HepG2 (cell line): ENCODE results near the gene RBM45. TPM values are rescaled to one million over a fixed set of nuclear protein-coding genes. Genes with fewer than 3 reads are reported as not detected.

ENCODE experiments used
- CC2D1A ChIP-seq: sonication (generic); formaldehyde crosslinking; IDR thresholded peaks from 2 replicates; pipeline ENCODE4 v1.8.1; 2023; ENCODE audit warnings: mild to moderate bottlenecking, missing genetic modification reagents
- CEBPB ChIP-seq: IDR thresholded peaks from 2 replicates; pipeline ENCODE4 v1.6.1; 2011; ENCODE audit warnings: low read depth, low read length, improper control_type of control experiment, borderline replicate concordance
- GLI4 ChIP-seq: sonication (generic); formaldehyde crosslinking; IDR thresholded peaks from 2 replicates; pipeline ENCODE4 v1.5.1; 2020; ENCODE audit warnings: missing genetic modification reagents, mild to moderate bottlenecking, moderate library complexity, borderline replicate concordance
- ISL2 ChIP-seq: sonication (generic); formaldehyde crosslinking; IDR thresholded peaks from 2 replicates; pipeline ENCODE4 v1.5.0; 2020; ENCODE audit warnings: missing genetic modification reagents
- MYC ChIP-seq: sonication (generic); formaldehyde crosslinking; IDR thresholded peaks from 2 replicates; pipeline ENCODE4 v1.9.0; 2021; ENCODE audit warnings: missing genetic modification reagents, borderline replicate concordance
- SIX4 ChIP-seq: sonication (generic); formaldehyde crosslinking; IDR thresholded peaks from 2 replicates; pipeline ENCODE4 v1.4.0; 2020; ENCODE audit warnings: missing genetic modification reagents
- TARDBP ChIP-seq: sonication (generic); formaldehyde crosslinking; IDR thresholded peaks from 2 replicates; pipeline ENCODE4 v1.8.0; 2022; ENCODE audit warnings: mild to moderate bottlenecking, missing genetic modification reagents
- USF2 ChIP-seq, 2 experiments: sonication (generic) in 1 of 2; formaldehyde crosslinking in 1 of 2; IDR thresholded peaks; 2 replicates each; pipeline versions ENCODE4 v1.5.1 to v1.6.1; 2011 to 2020; ENCODE audit warnings: borderline replicate concordance in 1 of 2, low read depth in 1 of 2, low read length in 1 of 2, mild to moderate bottlenecking in 1 of 2, missing genetic modification reagents in 1 of 2, moderate library complexity in 1 of 2
- ZNF383 ChIP-seq: sonication (generic); formaldehyde crosslinking; IDR thresholded peaks from 2 replicates; pipeline ENCODE4 v1.4.0; 2020; ENCODE audit warnings: missing genetic modification reagents, mild to moderate bottlenecking, borderline replicate concordance
- ZNF496 ChIP-seq: sonication (generic); formaldehyde crosslinking; IDR thresholded peaks from 2 replicates; pipeline ENCODE4 v1.8.1; 2023; ENCODE audit warnings: mild to moderate bottlenecking, moderate library complexity, missing genetic modification reagents; ENCODE audit not compliant: insufficient replicate concordance
- ZNF775 ChIP-seq: sonication (generic); formaldehyde crosslinking; IDR thresholded peaks from 2 replicates; pipeline ENCODE4 v1.4.0; 2020; ENCODE audit warnings: missing genetic modification reagents, mild to moderate bottlenecking, moderate library complexity, borderline replicate concordance
- polyA plus RNA-seq, 8 experiments: library from polyadenylated mRNA; depleted of rRNA in 3 of 8; stranded (reverse) in 7 of 8; unstranded in 1 of 8; fragments of >200 nt; fragmentation: Illumina TruSeq in 4 of 8; extraction: Trizol in 4 of 8; gene quantifications; 2 replicates each; pipeline versions ENCODE4 v1.2.1 to v1.2.3, GENCODE V29; 2011 to 2016; ENCODE audit warnings: low read depth in 4 of 8, missing spikeins in 1 of 8, mixed read lengths in 1 of 8; ENCODE audit not compliant: insufficient read depth in 1 of 8
- total RNA-seq, 5 experiments: library from RNA; depleted of rRNA; stranded (reverse); fragments of >200 nt; fragmentation: Illumina TruSeq; extraction: Trizol; gene quantifications; 2 replicates each; pipeline ENCODE4 v1.2.3, GENCODE V29; 2016; ENCODE audit warnings: low read depth in 1 of 5
- TF ChIP-seq, protein P1 (sequence below), 2 experiments: IDR thresholded peaks; 2 replicates each; pipeline ENCODE4 v1.6.1; 2011 to 2012; ENCODE audit warnings: low read length in 2 of 2, borderline replicate concordance in 1 of 2, low read depth in 1 of 2, mild to moderate bottlenecking in 1 of 2, moderate library complexity in 1 of 2
- TF ChIP-seq, protein P2 (sequence below): sonication (generic); formaldehyde crosslinking; IDR thresholded peaks from 2 replicates; pipeline ENCODE4 v1.5.0; 2020; ENCODE audit warnings: missing genetic modification reagents, mild to moderate bottlenecking, borderline replicate concordance
- TF ChIP-seq, protein P3 (sequence below): sonication (generic); formaldehyde crosslinking; IDR thresholded peaks from 2 replicates; pipeline ENCODE4 v1.4.0; 2020; ENCODE audit warnings: mild to moderate bottlenecking, missing genetic modification reagents, borderline replicate concordance

Gene RBM45
- total and polyA plus RNA-seq, 2 of the 13 experiments (the other 11 are each of a cell fraction or from before 2014, with no cell fraction given): 5.7 to 25.2 TPM

- TF ChIP-seq, protein P1, sequence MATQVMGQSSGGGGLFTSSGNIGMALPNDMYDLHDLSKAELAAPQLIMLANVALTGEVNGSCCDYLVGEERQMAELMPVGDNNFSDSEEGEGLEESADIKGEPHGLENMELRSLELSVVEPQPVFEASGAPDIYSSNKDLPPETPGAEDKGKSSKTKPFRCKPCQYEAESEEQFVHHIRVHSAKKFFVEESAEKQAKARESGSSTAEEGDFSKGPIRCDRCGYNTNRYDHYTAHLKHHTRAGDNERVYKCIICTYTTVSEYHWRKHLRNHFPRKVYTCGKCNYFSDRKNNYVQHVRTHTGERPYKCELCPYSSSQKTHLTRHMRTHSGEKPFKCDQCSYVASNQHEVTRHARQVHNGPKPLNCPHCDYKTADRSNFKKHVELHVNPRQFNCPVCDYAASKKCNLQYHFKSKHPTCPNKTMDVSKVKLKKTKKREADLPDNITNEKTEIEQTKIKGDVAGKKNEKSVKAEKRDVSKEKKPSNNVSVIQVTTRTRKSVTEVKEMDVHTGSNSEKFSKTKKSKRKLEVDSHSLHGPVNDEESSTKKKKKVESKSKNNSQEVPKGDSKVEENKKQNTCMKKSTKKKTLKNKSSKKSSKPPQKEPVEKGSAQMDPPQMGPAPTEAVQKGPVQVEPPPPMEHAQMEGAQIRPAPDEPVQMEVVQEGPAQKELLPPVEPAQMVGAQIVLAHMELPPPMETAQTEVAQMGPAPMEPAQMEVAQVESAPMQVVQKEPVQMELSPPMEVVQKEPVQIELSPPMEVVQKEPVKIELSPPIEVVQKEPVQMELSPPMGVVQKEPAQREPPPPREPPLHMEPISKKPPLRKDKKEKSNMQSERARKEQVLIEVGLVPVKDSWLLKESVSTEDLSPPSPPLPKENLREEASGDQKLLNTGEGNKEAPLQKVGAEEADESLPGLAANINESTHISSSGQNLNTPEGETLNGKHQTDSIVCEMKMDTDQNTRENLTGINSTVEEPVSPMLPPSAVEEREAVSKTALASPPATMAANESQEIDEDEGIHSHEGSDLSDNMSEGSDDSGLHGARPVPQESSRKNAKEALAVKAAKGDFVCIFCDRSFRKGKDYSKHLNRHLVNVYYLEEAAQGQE (IDR thresholded peaks at IDR 0.05; ENCODE audit: borderline replicate concordance in 1 of 2, low read depth in 1 of 2, low read length in 2 of 2): peak in 1 of 2 experiments; percentile 44; a peak in 2 of 4 replicates
- TF ChIP-seq ZNF496 (CRISPR knock-in tag) (no peak), ZNF383 (CRISPR knock-in tag) (no peak), ISL2 (CRISPR knock-in tag) (peak; percentile 66), USF2 (IDR thresholded peaks at IDR 0.05; ENCODE audit: low read depth, low read length) (no peak), USF2 (CRISPR knock-in tag; IDR thresholded peaks at IDR 0.05; ENCODE audit: borderline replicate concordance) (peak; percentile 41; the same call in 1 of the 2 replicates), CC2D1A (CRISPR knock-in tag) (no peak), SIX4 (CRISPR knock-in tag) (peak; percentile 88), ZNF775 (CRISPR knock-in tag) (no peak), GLI4 (peak; percentile 84; the same call in 1 of the 2 replicates), MYC (peak; percentile 73; the same call in 1 of the 2 replicates), CEBPB (no peak), TARDBP (CRISPR knock-in tag) (peak; percentile 81; the same call in 1 of the 2 replicates)
- TF ChIP-seq, protein P2, sequence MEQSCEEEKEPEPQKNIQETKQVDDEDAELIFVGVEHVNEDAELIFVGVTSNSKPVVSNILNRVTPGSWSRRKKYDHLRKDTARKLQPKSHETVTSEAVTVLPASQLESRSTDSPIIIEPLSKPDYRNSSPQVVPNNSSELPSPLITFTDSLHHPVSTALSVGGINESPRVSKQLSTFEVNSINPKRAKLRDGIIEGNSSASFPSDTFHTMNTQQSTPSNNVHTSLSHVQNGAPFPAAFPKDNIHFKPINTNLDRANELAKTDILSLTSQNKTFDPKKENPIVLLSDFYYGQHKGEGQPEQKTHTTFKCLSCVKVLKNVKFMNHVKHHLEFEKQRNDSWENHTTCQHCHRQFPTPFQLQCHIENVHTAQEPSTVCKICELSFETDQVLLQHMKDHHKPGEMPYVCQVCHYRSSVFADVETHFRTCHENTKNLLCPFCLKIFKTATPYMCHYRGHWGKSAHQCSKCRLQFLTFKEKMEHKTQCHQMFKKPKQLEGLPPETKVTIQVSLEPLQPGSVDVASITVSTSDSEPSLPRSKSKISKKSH (CRISPR knock-in tag): peak; percentile 78; the same call in 1 of the 2 replicates
- TF ChIP-seq, protein P3, sequence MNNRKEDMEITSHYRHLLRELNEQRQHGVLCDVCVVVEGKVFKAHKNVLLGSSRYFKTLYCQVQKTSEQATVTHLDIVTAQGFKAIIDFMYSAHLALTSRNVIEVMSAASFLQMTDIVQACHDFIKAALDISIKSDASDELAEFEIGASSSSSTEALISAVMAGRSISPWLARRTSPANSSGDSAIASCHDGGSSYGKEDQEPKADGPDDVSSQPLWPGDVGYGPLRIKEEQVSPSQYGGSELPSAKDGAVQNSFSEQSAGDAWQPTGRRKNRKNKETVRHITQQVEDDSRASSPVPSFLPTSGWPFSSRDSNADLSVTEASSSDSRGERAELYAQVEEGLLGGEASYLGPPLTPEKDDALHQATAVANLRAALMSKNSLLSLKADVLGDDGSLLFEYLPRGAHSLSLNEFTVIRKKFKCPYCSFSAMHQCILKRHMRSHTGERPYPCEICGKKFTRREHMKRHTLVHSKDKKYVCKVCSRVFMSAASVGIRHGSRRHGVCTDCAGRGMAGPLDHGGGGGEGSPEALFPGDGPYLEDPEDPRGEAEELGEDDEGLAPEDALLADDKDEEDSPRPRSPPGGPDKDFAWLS (CRISPR knock-in tag): no peak; the same call in 1 of the 2 replicates
Measured at GRCh38 chr2:178072383-178073301, 39.6 kb upstream of the RBM45 start, which contains the start of gene PDE11A (continued).
